Neural cell (in vitro differentiated cells): ENCODE measurements around the gene STARD7. TPM values are rescaled to one million over a fixed set of nuclear protein-coding genes. Genes with fewer than 3 reads are reported as not detected.

Experiments
- H2AFZ ChIP-seq: fragments of 200-600, 300-800 bp; sonication (generic), shearing (Covaris generic); 2 replicates; pipeline ENCODE4 v1.6.0; 2014; ENCODE audit warnings: low read depth, mild to moderate bottlenecking, antibody characterized with exemption, low read length, moderate library complexity
- H3F3A ChIP-seq: fragments of 200-600 bp; shearing (Covaris generic); 2 replicates; pipeline ENCODE4 v1.6.1; 2016; ENCODE audit warnings: mild to moderate bottlenecking, moderate library complexity, mixed read lengths, antibody characterized with exemption, low read length; ENCODE audit not compliant: insufficient read depth, poor library complexity, severe bottlenecking
- H3K27ac ChIP-seq: fragments of 200-600, 300-800 bp; sonication (generic), shearing (Covaris generic); 2 replicates; pipeline ENCODE4 v1.5.1; 2014; ENCODE audit warnings: mild to moderate bottlenecking, low read length, moderate library complexity
- H3K27me3 ChIP-seq: fragments of 300-800, 200-600 bp; sonication (generic), shearing (Covaris generic); 2 replicates; pipeline ENCODE4 v1.6.0; 2014; ENCODE audit warnings: mild to moderate bottlenecking, low read depth, low read length, moderate library complexity; ENCODE audit not compliant: insufficient read depth
- H3K36me3 ChIP-seq: fragments of 300-800, 200-600 bp; sonication (generic), shearing (Covaris generic); 2 replicates; pipeline ENCODE4 v1.5.1; 2014; ENCODE audit warnings: mild to moderate bottlenecking, antibody characterized with exemption, low read length, moderate library complexity; ENCODE audit not compliant: insufficient read depth
- H3K4me2 ChIP-seq: fragments of 300-800, 200-600 bp; sonication (generic), shearing (Covaris generic); 2 replicates; pipeline ENCODE4 v1.6.0; 2014; ENCODE audit warnings: mild to moderate bottlenecking, low read length
- H3K4me3 ChIP-seq: fragments of 300-800, 200-600 bp; sonication (generic), shearing (Covaris generic); 2 replicates; pipeline ENCODE4 v1.5.1; 2014; ENCODE audit warnings: mild to moderate bottlenecking, low read length, moderate library complexity
- H3K79me2 ChIP-seq: fragments of 200-600 bp; shearing (Covaris generic); replicated peaks from 2 replicates; pipeline ENCODE4 v1.6.0; 2014; ENCODE audit warnings: mild to moderate bottlenecking, low read length, moderate library complexity; ENCODE audit not compliant: insufficient read depth
- H3K9ac ChIP-seq: fragments of 300-800, 200-600 bp; sonication (generic), shearing (Covaris generic); 2 replicates; pipeline ENCODE4 v1.6.1; 2016; ENCODE audit warnings: mild to moderate bottlenecking, low read length, mixed read lengths
- H3K9me2 ChIP-seq: fragments of 200-600 bp; shearing (Covaris generic); 2 replicates; pipeline ENCODE4 v1.6.1; 2016; ENCODE audit warnings: mild to moderate bottlenecking, low read length, mixed read lengths; ENCODE audit not compliant: insufficient read depth
- H3K9me3 ChIP-seq: fragments of 200-600, 300-800 bp; sonication (generic), shearing (Covaris generic); 2 replicates; pipeline ENCODE4 v1.6.1; 2016; ENCODE audit warnings: mild to moderate bottlenecking, mixed run types, low read length, moderate library complexity, mixed read lengths
- H4K20me1 ChIP-seq: fragments of 200-600 bp; shearing (Covaris generic); 2 replicates; pipeline ENCODE4 v1.6.1; 2016; ENCODE audit warnings: mild to moderate bottlenecking, mixed run types; ENCODE audit not compliant: insufficient read depth
- EP300 ChIP-seq: fragments of 450-650 bp; conservative IDR thresholded peaks from 2 replicates; pipeline ENCODE4 v1.6.1; 2014; ENCODE audit warnings: antibody characterized with exemption, mild to moderate bottlenecking, moderate library complexity; ENCODE audit not compliant: poor library complexity, severe bottlenecking
- EZH2 ChIP-seq: fragments of 200-600, 300-800 bp; shearing (Covaris generic), sonication (generic); IDR thresholded peaks from 2 replicates; pipeline ENCODE4 v1.6.1; 2014; ENCODE audit warnings: antibody characterized with exemption, low read length, borderline replicate concordance, mild to moderate bottlenecking; ENCODE audit not compliant: insufficient read depth, poor library complexity, severe bottlenecking
- MXI1 ChIP-seq: fragments of 450-650 bp; conservative IDR thresholded peaks from 2 replicates; pipeline ENCODE4 v1.6.1; 2014; ENCODE audit warnings: antibody characterized with exemption, mild to moderate bottlenecking; ENCODE audit not compliant: poor library complexity, severe bottlenecking
- POLR2AphosphoS5 ChIP-seq: IDR thresholded peaks from 2 replicates; pipeline ENCODE4 v1.6.1; 2012
- RAD21 ChIP-seq: fragments of 450-650 bp; conservative IDR thresholded peaks from 2 replicates; pipeline ENCODE4 v1.6.1; 2014; ENCODE audit warnings: antibody characterized with exemption, mild to moderate bottlenecking, moderate library complexity
- SMC3 ChIP-seq: fragments of 450-650 bp; conservative IDR thresholded peaks from 2 replicates; pipeline ENCODE4 v1.6.1; 2014; ENCODE audit warnings: antibody characterized with exemption, mild to moderate bottlenecking, moderate library complexity; ENCODE audit not compliant: poor library complexity
- TAF1 ChIP-seq: IDR thresholded peaks from 2 replicates; pipeline ENCODE4 v1.6.1; 2012; ENCODE audit warnings: low read depth
- polyA plus RNA-seq: library from polyadenylated mRNA; depleted of rRNA; stranded (reverse); fragments of >200 nt; gene quantifications from 2 replicates; pipeline ENCODE4 v1.2.3, GENCODE V29; 2014
- TF ChIP-seq, protein P1 (sequence below): fragments of 450-650 bp; IDR thresholded peaks from 2 replicates; pipeline ENCODE4 v1.5.1; 2014; ENCODE audit warnings: antibody characterized with exemption, mild to moderate bottlenecking, moderate library complexity; ENCODE audit not compliant: poor library complexity, severe bottlenecking
- TF ChIP-seq, protein P2 (sequence below): IDR thresholded peaks from 2 replicates; pipeline ENCODE4 v1.6.1; 2012; ENCODE audit warnings: borderline replicate concordance

The STARD7 gene
- polyA plus RNA-seq, 1 donor from 2014 or later, result 155 TPM

DNA sequence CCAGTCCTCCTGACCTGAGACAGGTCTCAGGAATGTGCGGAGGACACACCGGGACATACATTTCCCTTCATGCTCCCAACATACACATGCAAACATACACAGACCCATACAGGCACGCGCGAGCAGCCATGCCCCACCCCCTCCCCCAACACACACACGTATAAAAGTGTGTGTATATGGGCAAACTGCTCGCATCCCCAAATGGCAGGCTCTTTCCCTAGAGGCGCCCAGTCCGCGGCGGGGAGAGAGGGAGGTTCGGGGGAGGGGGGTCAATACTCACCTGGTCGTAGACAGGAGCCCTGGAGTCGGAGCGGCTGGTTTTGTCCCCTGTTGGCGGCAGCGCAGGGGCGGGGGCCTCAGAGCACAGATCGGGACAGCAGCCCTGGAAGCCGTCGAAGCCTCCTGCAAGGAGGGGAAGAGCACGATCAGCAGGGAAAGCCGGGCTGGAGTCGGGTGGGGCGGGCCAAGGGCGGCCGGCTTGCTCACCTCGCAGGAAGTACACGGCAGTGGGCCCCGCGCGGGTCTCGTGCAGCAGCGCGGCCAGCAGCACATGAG is 64.1 kb downstream of the STARD7 start:
- peak overlapping the region; percentile 30 for H3K4me2 ChIP-seq
- H3K9me2 ChIP-seq, result no peaks in the 10 kb centered on the region
- no peaks in the 10 kb centered on the region for H4K20me1 ChIP-seq
- no peak overlapping the region for H2AFZ ChIP-seq
- TF ChIP-seq POLR2AphosphoS5 (no peak), RAD21 (no peak), TAF1 (no peak), MXI1 (no peak)
- TF ChIP-seq, protein P1, sequence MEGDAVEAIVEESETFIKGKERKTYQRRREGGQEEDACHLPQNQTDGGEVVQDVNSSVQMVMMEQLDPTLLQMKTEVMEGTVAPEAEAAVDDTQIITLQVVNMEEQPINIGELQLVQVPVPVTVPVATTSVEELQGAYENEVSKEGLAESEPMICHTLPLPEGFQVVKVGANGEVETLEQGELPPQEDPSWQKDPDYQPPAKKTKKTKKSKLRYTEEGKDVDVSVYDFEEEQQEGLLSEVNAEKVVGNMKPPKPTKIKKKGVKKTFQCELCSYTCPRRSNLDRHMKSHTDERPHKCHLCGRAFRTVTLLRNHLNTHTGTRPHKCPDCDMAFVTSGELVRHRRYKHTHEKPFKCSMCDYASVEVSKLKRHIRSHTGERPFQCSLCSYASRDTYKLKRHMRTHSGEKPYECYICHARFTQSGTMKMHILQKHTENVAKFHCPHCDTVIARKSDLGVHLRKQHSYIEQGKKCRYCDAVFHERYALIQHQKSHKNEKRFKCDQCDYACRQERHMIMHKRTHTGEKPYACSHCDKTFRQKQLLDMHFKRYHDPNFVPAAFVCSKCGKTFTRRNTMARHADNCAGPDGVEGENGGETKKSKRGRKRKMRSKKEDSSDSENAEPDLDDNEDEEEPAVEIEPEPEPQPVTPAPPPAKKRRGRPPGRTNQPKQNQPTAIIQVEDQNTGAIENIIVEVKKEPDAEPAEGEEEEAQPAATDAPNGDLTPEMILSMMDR, result no peak
- TF ChIP-seq, protein P2, sequence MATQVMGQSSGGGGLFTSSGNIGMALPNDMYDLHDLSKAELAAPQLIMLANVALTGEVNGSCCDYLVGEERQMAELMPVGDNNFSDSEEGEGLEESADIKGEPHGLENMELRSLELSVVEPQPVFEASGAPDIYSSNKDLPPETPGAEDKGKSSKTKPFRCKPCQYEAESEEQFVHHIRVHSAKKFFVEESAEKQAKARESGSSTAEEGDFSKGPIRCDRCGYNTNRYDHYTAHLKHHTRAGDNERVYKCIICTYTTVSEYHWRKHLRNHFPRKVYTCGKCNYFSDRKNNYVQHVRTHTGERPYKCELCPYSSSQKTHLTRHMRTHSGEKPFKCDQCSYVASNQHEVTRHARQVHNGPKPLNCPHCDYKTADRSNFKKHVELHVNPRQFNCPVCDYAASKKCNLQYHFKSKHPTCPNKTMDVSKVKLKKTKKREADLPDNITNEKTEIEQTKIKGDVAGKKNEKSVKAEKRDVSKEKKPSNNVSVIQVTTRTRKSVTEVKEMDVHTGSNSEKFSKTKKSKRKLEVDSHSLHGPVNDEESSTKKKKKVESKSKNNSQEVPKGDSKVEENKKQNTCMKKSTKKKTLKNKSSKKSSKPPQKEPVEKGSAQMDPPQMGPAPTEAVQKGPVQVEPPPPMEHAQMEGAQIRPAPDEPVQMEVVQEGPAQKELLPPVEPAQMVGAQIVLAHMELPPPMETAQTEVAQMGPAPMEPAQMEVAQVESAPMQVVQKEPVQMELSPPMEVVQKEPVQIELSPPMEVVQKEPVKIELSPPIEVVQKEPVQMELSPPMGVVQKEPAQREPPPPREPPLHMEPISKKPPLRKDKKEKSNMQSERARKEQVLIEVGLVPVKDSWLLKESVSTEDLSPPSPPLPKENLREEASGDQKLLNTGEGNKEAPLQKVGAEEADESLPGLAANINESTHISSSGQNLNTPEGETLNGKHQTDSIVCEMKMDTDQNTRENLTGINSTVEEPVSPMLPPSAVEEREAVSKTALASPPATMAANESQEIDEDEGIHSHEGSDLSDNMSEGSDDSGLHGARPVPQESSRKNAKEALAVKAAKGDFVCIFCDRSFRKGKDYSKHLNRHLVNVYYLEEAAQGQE, result no peak
- peak overlapping the region; percentile 34 for H3K9ac ChIP-seq
- H3K27me3 ChIP-seq, result peaks cover 31% of the 10 kb centered on the region
- H3K9me3 ChIP-seq, result no peaks in the 10 kb centered on the region
- no peaks in the 10 kb centered on the region for H3F3A ChIP-seq
- peak overlapping the region; percentile 68 for H3K4me3 ChIP-seq
- H3K27ac ChIP-seq, result no peak overlapping the region
- no peaks in the 10 kb centered on the region for H3K79me2 ChIP-seq
- no peaks in the 10 kb centered on the region for H3K36me3 ChIP-seq

GRCh38 chr2:96143848-96144480 is 64.7 kb downstream of the STARD7 start:
- H3K9me3 ChIP-seq, result no peaks in the 10 kb centered on the region
- H3K4me2 ChIP-seq, result no peak overlapping the region
- H3K36me3 ChIP-seq, result no peaks in the 10 kb centered on the region
- no peaks in the 10 kb centered on the region for H4K20me1 ChIP-seq
- H3K79me2 ChIP-seq, result no peaks in the 10 kb centered on the region
- no peak overlapping the region for H2AFZ ChIP-seq
- H3K27me3 ChIP-seq, result peaks cover 31% of the 10 kb centered on the region
- peak overlapping the region; percentile 68 for H3K4me3 ChIP-seq
- H3K9me2 ChIP-seq, result no peaks in the 10 kb centered on the region
- TF ChIP-seq POLR2AphosphoS5 (no peak), EP300 (no peak), MXI1 (no peak), EZH2 (no peak), SMC3 (no peak), RAD21 (no peak), TAF1 (no peak)
- TF ChIP-seq, protein P2, result no peak
- TF ChIP-seq, protein P1, result no peak
- H3K9ac ChIP-seq, result no peak overlapping the region
- H3F3A ChIP-seq, result no peaks in the 10 kb centered on the region
- H3K27ac ChIP-seq, result no peak overlapping the region
